Adrenal gland (tissue), 12 donors: ENCODE results near the gene CFAP92. TPM values are rescaled to one million over a fixed set of nuclear protein-coding genes. Genes with fewer than 3 reads are reported as not detected.
A peak's percentile ranks its signal among the peaks of the same experiment; 100 is the strongest.

Experiments used
- DNase-seq, 7 donors: peaks; one replicate each; pipeline ENCODE4 v3.0.0-alpha.2; 2019 to 2020
- H3K27ac ChIP-seq, 5 donors: fragments of 200-600 bp; sonication (generic) in 4 of 5; 1 replicate in 3 of 5; 2 replicates in 2 of 5; pipeline versions ENCODE4 v1.5.1 to v1.8.0; 2016 to 2020; ENCODE audit warnings: mild to moderate bottlenecking in 1 of 5
- H3K27me3 ChIP-seq: fragments of 200-600 bp; 2 replicates; pipeline ENCODE4 v1.8.0; 2021
- H3K36me3 ChIP-seq, 2 donors: fragments of 200-600 bp; replicated peaks in 1 of 2; 1 replicate in 1 of 2; 2 replicates in 1 of 2; pipeline versions ENCODE4 v1.5.1 to v1.8.0; 2018 to 2022
- H3K4me1 ChIP-seq, 2 donors: fragments of 200-600 bp; replicated peaks in 1 of 2; 1 replicate in 1 of 2; 2 replicates in 1 of 2; pipeline versions ENCODE4 v1.5.1 to v1.8.0; 2018 to 2021
- H3K4me3 ChIP-seq, 4 donors: fragments of 200-600 bp; sonication (generic) in 3 of 4; one replicate each; pipeline ENCODE4 v1.5.1; 2016 to 2018
- H3K9me3 ChIP-seq, 3 donors: fragments of 200-600 bp; sonication (generic) in 1 of 3; replicated peaks in 1 of 3; 1 replicate in 2 of 3; 2 replicates in 1 of 3; pipeline versions ENCODE4 v1.5.1 to v1.8.0; 2016 to 2021
- POLR2A ChIP-seq, 2 donors: fragments of 450-650 bp; IDR thresholded peaks; one replicate each; pipeline ENCODE4 v1.6.1; 2017; ENCODE audit warnings: antibody characterized with exemption in 2 of 2, mild to moderate bottlenecking in 2 of 2, moderate library complexity in 1 of 2
- WGBS, 4 donors: extraction: QIAGEN DNeasy Blood & Tissue Kit in 2 of 4; methylation state at CpG; one replicate each; pipeline versions ENCODE4 v1.1.5 to v1.1.7; 2013 to 2017; 5-methylcytosine and 5-hydroxymethylcytosine counted together
- intact Hi-C, 2 donors: fragments of 100-400 bp; cut with DNase I; formaldehyde crosslinking; loops; one replicate each; pipeline versions ENCODE4 v1.14.1 to v1.15.0; 2022 to 2023
- polyA plus RNA-seq, 3 donors: library from polyadenylated mRNA; stranded (reverse); fragments of 200-250 nt in 2 of 3; fragments of 350-450 nt in 1 of 3; fragmentation: Illumina TruSeq in 1 of 3; extraction: RNeasy Lipid Tissue Mini Kit (QIAGEN cat#74804) in 1 of 3; gene quantifications; one replicate each; pipeline ENCODE4 v1.2.3, GENCODE V29; 2013 to 2014
- total RNA-seq, 9 donors: library from RNA; depleted of rRNA in 4 of 9; stranded (reverse); fragments of >200 nt in 4 of 9; fragments of 120-200 nt in 1 of 9; fragmentation: NEBNext Ultra II Directional in 1 of 9; extraction: Animal tissue kit (Norgen Biotek cat#: 25700) in 1 of 9; gene quantifications; one replicate each; pipeline versions ENCODE4 v1.1.0 to v1.2.4, GENCODE V29; 2013 to 2023
- TF ChIP-seq, protein P1 (sequence below), 6 experiments: fragments of 450-650 bp in 4 of 6; fragments of 200-600 bp in 2 of 6; sonication (generic) in 1 of 6; IDR thresholded peaks; 1 replicate in 5 of 6; 2 replicates in 1 of 6; pipeline versions ENCODE4 v1.5.1 to v1.8.0; 2016 to 2021; ENCODE audit warnings: antibody characterized with exemption in 6 of 6, mild to moderate bottlenecking in 2 of 6, moderate library complexity in 1 of 6
- donor health status: healthy with polysubstance abuse.
- donor health status: Bipolar disorder and iron deficiency.
- donor health status: DM: yes; HTN: yes; CAD: no.
- donor health status: DM: no; HTN: no; CAD: no.
- donor health status: DM: no; HTN: no; CAD: no.
- donor health status: DM: yes; HTN: yes; CAD: no.

Gene CFAP92
- total and polyA plus RNA-seq, 12 donors, result 0.14 to 1.9 (median 0.48) TPM; not detected in 1

- no peaks in the 10 kb centered on the region for H3K9me3 ChIP-seq
- H3K36me3 ChIP-seq, result no peaks in the 10 kb centered on the region
- H3K4me1 ChIP-seq, result peaks cover 0 to 3% of the 10 kb centered on the region in 2 donors
- 45 to 59% (median 54%) methylated on average over 6 of the region's 6 CpGs for WGBS, 4 donors
- no peak overlapping the region for H3K27ac ChIP-seq
- DNase-seq, result peak in 3 of 7 donors; percentile 18 to 59 (median 43)
- no peak for TF ChIP-seq POLR2A (IDR thresholded peaks at IDR 0.05)
- TF ChIP-seq, protein P1, sequence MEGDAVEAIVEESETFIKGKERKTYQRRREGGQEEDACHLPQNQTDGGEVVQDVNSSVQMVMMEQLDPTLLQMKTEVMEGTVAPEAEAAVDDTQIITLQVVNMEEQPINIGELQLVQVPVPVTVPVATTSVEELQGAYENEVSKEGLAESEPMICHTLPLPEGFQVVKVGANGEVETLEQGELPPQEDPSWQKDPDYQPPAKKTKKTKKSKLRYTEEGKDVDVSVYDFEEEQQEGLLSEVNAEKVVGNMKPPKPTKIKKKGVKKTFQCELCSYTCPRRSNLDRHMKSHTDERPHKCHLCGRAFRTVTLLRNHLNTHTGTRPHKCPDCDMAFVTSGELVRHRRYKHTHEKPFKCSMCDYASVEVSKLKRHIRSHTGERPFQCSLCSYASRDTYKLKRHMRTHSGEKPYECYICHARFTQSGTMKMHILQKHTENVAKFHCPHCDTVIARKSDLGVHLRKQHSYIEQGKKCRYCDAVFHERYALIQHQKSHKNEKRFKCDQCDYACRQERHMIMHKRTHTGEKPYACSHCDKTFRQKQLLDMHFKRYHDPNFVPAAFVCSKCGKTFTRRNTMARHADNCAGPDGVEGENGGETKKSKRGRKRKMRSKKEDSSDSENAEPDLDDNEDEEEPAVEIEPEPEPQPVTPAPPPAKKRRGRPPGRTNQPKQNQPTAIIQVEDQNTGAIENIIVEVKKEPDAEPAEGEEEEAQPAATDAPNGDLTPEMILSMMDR (IDR thresholded peaks at IDR 0.05), result no peak
- intact Hi-C loops, result no loop called here
- H3K4me3 ChIP-seq, result no peak overlapping the region
- no peaks in the 10 kb centered on the region for H3K27me3 ChIP-seq
These were observed 26.0 kb downstream of the CFAP92 start for GRCh38 chr3:128967748-128968355.

DNA sequence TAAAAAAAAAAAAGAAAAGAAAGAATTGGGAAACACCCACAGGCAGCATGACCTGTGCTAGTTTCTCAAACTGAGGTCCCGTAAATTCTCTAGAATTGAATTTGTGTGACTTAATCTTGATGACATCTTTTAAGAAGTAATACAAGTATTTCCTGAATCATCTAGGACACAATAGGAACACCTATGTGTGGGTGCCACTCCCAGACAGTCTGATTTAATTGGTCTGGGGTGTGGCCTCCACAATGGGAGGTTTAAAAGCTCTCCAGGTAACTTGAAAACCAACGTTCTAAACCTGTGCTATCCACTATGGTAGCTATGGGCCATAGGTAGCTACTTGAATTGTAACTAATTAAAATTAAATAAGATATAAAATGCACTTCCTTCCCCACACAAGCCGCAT, 28.1 kb downstream of the CFAP92 start:
- H3K4me3 ChIP-seq, result no peak overlapping the region
- H3K36me3 ChIP-seq, result no peaks in the 10 kb centered on the region
- H3K27ac ChIP-seq, result no peak overlapping the region
- DNase-seq, result peak in 1 of 7 donors; percentile 9
- H3K9me3 ChIP-seq, result no peaks in the 10 kb centered on the region
- 83 to 89% (median 85%) methylated on average over 3 of the region's 3 CpGs for WGBS, 4 donors
- H3K4me1 ChIP-seq, result no peaks in the 10 kb centered on the region
- H3K27me3 ChIP-seq, result no peaks in the 10 kb centered on the region
- intact Hi-C loops, result no loop called here
- TF ChIP-seq, protein P1 (IDR thresholded peaks at IDR 0.05), result no peak
- TF ChIP-seq POLR2A (IDR thresholded peaks at IDR 0.05), result no peak

- Histone ChIP-seq H3K4me3 (no peak overlapping the region), H3K36me3 (no peaks in the 10 kb centered on the region), H3K27ac (no peak overlapping the region), H3K4me1 (no peaks in the 10 kb centered on the region), H3K27me3 (no peaks in the 10 kb centered on the region), H3K9me3 (no peaks in the 10 kb centered on the region)
- DNase-seq, result peak in 1 of 7 donors; percentile 2
- WGBS, 4 donors, result 82 to 90% (median 85%) methylated on average over 9 of the region's 9 CpGs
- TF ChIP-seq, protein P1 (IDR thresholded peaks at IDR 0.05), result no peak
- no peak for TF ChIP-seq POLR2A (IDR thresholded peaks at IDR 0.05)
- intact Hi-C loops, result no loop called here
These were observed 28.6 kb downstream of the CFAP92 start for GRCh38 chr3:128965280-128965679.

DNA sequence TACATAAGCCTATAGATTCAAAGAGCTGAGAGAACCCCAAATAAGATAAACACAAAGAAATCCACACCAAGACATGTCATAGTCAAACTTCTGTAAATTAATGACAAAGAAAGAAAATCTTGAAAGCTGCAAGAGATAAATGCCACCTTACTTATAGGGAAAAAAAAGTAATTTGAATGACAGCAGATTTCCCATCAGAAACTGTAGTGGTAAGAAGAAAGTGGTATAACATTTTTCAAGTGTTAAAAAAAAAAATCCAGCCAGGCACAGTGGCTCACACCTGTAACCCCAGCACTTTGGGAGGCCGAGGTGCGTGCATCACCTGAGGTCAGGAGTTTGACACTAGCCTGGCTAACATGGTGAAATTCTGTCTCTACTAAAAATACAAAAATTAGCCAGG, 37.4 kb downstream of the CFAP92 start:
- Histone ChIP-seq H3K4me3 (no peak overlapping the region), H3K9me3 (no peaks in the 10 kb centered on the region), H3K27me3 (no peaks in the 10 kb centered on the region), H3K36me3 (no peaks in the 10 kb centered on the region), H3K4me1 (no peaks in the 10 kb centered on the region), H3K27ac (no peak overlapping the region)
- intact Hi-C loops, result no loop called here
- TF ChIP-seq, protein P1 (IDR thresholded peaks at IDR 0.05), result no peak
- no peak for TF ChIP-seq POLR2A (IDR thresholded peaks at IDR 0.05)
- peak in 1 of 7 donors; percentile 6 for DNase-seq
- 81 to 100% (median 97%) methylated on average over 2 of the region's 2 CpGs for WGBS, 4 donors
